Activated naive CD8-positive, alpha-beta T cell (primary cell): ENCODE results near the gene CYP2C8.

Experiments used
- H3K27ac Mint-ChIP-seq: one replicate; pipeline ENCODE4 v1.8.0; 2021; ENCODE audit warnings: mixed read lengths
- H3K27me3 Mint-ChIP-seq: one replicate; pipeline ENCODE4 v1.8.0; 2021; ENCODE audit warnings: mixed read lengths
- H3K36me3 Mint-ChIP-seq: one replicate; pipeline ENCODE4 v1.8.0; 2021; ENCODE audit warnings: mixed read lengths
- H3K4me1 Mint-ChIP-seq: one replicate; pipeline ENCODE4 v1.8.0; 2021; ENCODE audit warnings: low read depth, mixed read lengths
- H3K4me3 Mint-ChIP-seq: one replicate; pipeline ENCODE4 v1.8.0; 2021; ENCODE audit warnings: mild to moderate bottlenecking, mixed read lengths
- H3K9me3 Mint-ChIP-seq: one replicate; pipeline ENCODE4 v1.8.0; 2021; ENCODE audit warnings: low read depth, mixed read lengths

Gene CYP2C8

GRCh38 chr10:95031656-95032055 is 37.6 kb downstream of the CYP2C8 start:
- no peak overlapping the region for H3K27ac Mint-ChIP-seq
- H3K36me3 Mint-ChIP-seq: no peaks in the 10 kb centered on the region
- H3K9me3 Mint-ChIP-seq: peaks cover 3% of the 10 kb centered on the region
- H3K4me3 Mint-ChIP-seq: no peak overlapping the region
- H3K4me1 Mint-ChIP-seq: no peaks in the 10 kb centered on the region
- H3K27me3 Mint-ChIP-seq: no peaks in the 10 kb centered on the region

- Mint-ChIP-seq H3K9me3 (peaks cover 7% of the 10 kb centered on the region), H3K27me3 (peaks cover 3% of the 10 kb centered on the region), H3K4me3 (no peak overlapping the region), H3K4me1 (no peaks in the 10 kb centered on the region), H3K36me3 (no peaks in the 10 kb centered on the region), H3K27ac (no peak overlapping the region)
These were observed 42.8 kb downstream of the CYP2C8 start for GRCh38 chr10:95026461-95026860.

- H3K27me3 Mint-ChIP-seq: no peaks in the 10 kb centered on the region
- H3K4me1 Mint-ChIP-seq: no peaks in the 10 kb centered on the region
- no peaks in the 10 kb centered on the region for H3K36me3 Mint-ChIP-seq
- H3K9me3 Mint-ChIP-seq: no peaks in the 10 kb centered on the region
- H3K27ac Mint-ChIP-seq: no peak overlapping the region
- no peak overlapping the region for H3K4me3 Mint-ChIP-seq
These were observed 71.5 kb downstream of the CYP2C8 start for GRCh38 chr10:94997741-94998174.

- H3K4me3 Mint-ChIP-seq: no peak overlapping the region
- peaks cover 10% of the 10 kb centered on the region for H3K9me3 Mint-ChIP-seq
- H3K36me3 Mint-ChIP-seq: no peaks in the 10 kb centered on the region
- no peak overlapping the region for H3K27ac Mint-ChIP-seq
- H3K27me3 Mint-ChIP-seq: no peaks in the 10 kb centered on the region
- no peaks in the 10 kb centered on the region for H3K4me1 Mint-ChIP-seq
These were observed 76.5 kb downstream of the CYP2C8 start for GRCh38 chr10:94992811-94993210.

GRCh38 chr10:94991243-94991888 is 77.9 kb downstream of the CYP2C8 start:
- Mint-ChIP-seq H3K9me3 (peaks cover 10% of the 10 kb centered on the region), H3K4me1 (no peaks in the 10 kb centered on the region), H3K27ac (no peak overlapping the region), H3K27me3 (no peaks in the 10 kb centered on the region), H3K36me3 (no peaks in the 10 kb centered on the region), H3K4me3 (no peak overlapping the region)

GRCh38 chr10:94989192-94989591 is 80.1 kb downstream of the CYP2C8 start:
- Mint-ChIP-seq H3K27me3 (no peaks in the 10 kb centered on the region), H3K4me3 (no peak overlapping the region), H3K36me3 (no peaks in the 10 kb centered on the region), H3K27ac (no peak overlapping the region), H3K9me3 (peaks cover 10% of the 10 kb centered on the region), H3K4me1 (no peaks in the 10 kb centered on the region)
